Measurements from ENCODE around the gene HBB.

Gene HBB

GRCh38 chr11:5224538-5225479, 2.1 kb downstream of the HBB start:
- DNase-seq, result peak; percentile 91

GRCh38 chr11:5223686-5224085, 3.2 kb downstream of the HBB start:
- peak; percentile 79 for DNase-seq

GRCh38 chr11:5223146-5223545, 3.7 kb downstream of the HBB start:
- peak; percentile 57 for DNase-seq

- no peak for DNase-seq
These were observed 16.4 kb downstream of the HBB start for GRCh38 chr11:5210376-5210885.

- DNase-seq, result peak; percentile 94
These were observed 22.1 kb downstream of the HBB start for GRCh38 chr11:5204787-5205186.

- no peak for DNase-seq
These were observed 23.5 kb downstream of the HBB start for GRCh38 chr11:5203366-5203765.

- DNase-seq, result no peak
These were observed 26.3 kb downstream of the HBB start, which contains the start of gene OR51V1 for GRCh38 chr11:5200582-5200981. TSS of gene OR51V1 (minus strand) at chr11:5200682. CDS start at chr11:5200682, 0 bp downstream.

- no peak for DNase-seq
These were observed 28.6 kb downstream of the HBB start for GRCh38 chr11:5198285-5198684.

- peak; percentile 33 for DNase-seq
These were observed 29.3 kb downstream of the HBB start for GRCh38 chr11:5197536-5197935.

- DNase-seq, result no peak
These were observed 30.1 kb downstream of the HBB start for GRCh38 chr11:5196731-5197130.

- DNase-seq, result no peak
These were observed 30.8 kb downstream of the HBB start for GRCh38 chr11:5196067-5196466.

GRCh38 chr11:5192738-5193137, 34.1 kb downstream of the HBB start:
- no peak for DNase-seq

GRCh38 chr11:5188201-5188600, 38.7 kb downstream of the HBB start:
- DNase-seq, result no peak

GRCh38 chr11:5178046-5178837, 48.6 kb downstream of the HBB start:
- no peak for DNase-seq

All from hematopoietic multipotent progenitor cell treated with erythropoietin and hydrocortisone succinate and interleukin-3 and kit ligand, for 8 days (in vitro differentiated cells).